ENCODE measurements around the gene F2. TPM values are rescaled to one million over a fixed set of nuclear protein-coding genes. Genes with fewer than 3 reads are reported as not detected.

The F2 gene
- total RNA-seq, 4 donors from 2014 or later: 0.41 to 0.48 TPM; not detected in 2

GRCh38 chr11:46676436-46677158 lies 42.4 kb upstream of the F2 start:
- peak overlapping the region; percentile 72 to 87 (median 84) for H3K27ac ChIP-seq
- peaks cover 21 to 31% (median 25%) of the 10 kb centered on the region in 4 donors for H3K4me1 ChIP-seq
- 79 to 87% methylated on average over 6 to 15 of the region's 15 CpGs for WGBS, 2 donors (ENCODE audit: low coverage in 1 of 2)
- H3K27me3 ChIP-seq: no peaks in the 10 kb centered on the region
- H3K36me3 ChIP-seq: peaks cover 0 to 46% (median 21%) of the 10 kb centered on the region in 4 donors
- TF ChIP-seq EP300 (IDR thresholded peaks at IDR 0.05; ENCODE audit: low read depth) (no peak), POLR2AphosphoS5 (IDR thresholded peaks at IDR 0.05) (no peak)
- DNase-seq: no peak
- no peaks in the 10 kb centered on the region for H3K9me3 ChIP-seq
- in situ Hi-C loops (cut with MboI; ENCODE audit: low pct_ligation_motif_present in 1 of 4, low pct_unique_long_range_greater_than_20kb in 1 of 4, low sequenced_read_pairs in 3 of 4): no loop called here
- intact Hi-C loops (cut with DNase I; ENCODE audit: low total_unique reads): no loop called here
- no peak overlapping the region for H3K4me3 ChIP-seq

GRCh38 chr11:46677169-46677568 lies 41.8 kb upstream of the F2 start:
- H3K27ac ChIP-seq: no peak overlapping the region
- no peaks in the 10 kb centered on the region for H3K9me3 ChIP-seq
- in situ Hi-C loops (cut with MboI; ENCODE audit: low pct_ligation_motif_present in 1 of 4, low pct_unique_long_range_greater_than_20kb in 1 of 4, low sequenced_read_pairs in 3 of 4) (no loop called here), intact Hi-C loops (cut with DNase I; ENCODE audit: low total_unique reads) (no loop called here)
- peaks cover 0 to 45% (median 21%) of the 10 kb centered on the region in 4 donors for H3K36me3 ChIP-seq
- 92% methylated on average over 8 of the region's 8 CpGs; no CpG with 5 or more reads in 1 of the 2 donors for WGBS, 2 donors (ENCODE audit: low coverage in 1 of 2)
- peaks cover 21 to 31% (median 25%) of the 10 kb centered on the region in 4 donors for H3K4me1 ChIP-seq
- H3K4me3 ChIP-seq: no peak overlapping the region
- no peak for DNase-seq
- no peaks in the 10 kb centered on the region for H3K27me3 ChIP-seq
- TF ChIP-seq POLR2A (IDR thresholded peaks at IDR 0.05): no peak
- no peak for TF ChIP-seq POLR2AphosphoS5 (IDR thresholded peaks at IDR 0.05)
- no peak for TF ChIP-seq EP300 (IDR thresholded peaks at IDR 0.05; ENCODE audit: low read depth)
- TF ChIP-seq CTCF (IDR thresholded peaks at IDR 0.05): no peak

GRCh38 chr11:46677991-46678740 lies 40.8 kb upstream of the F2 start:
- in situ Hi-C loops (cut with MboI; ENCODE audit: low pct_ligation_motif_present in 1 of 4, low pct_unique_long_range_greater_than_20kb in 1 of 4, low sequenced_read_pairs in 3 of 4): no loop called here
- DNase-seq: no peak
- peaks cover 0 to 41% (median 18%) of the 10 kb centered on the region in 4 donors for H3K36me3 ChIP-seq
- peaks cover 21 to 31% (median 25%) of the 10 kb centered on the region in 4 donors for H3K4me1 ChIP-seq
- no peaks in the 10 kb centered on the region for H3K27me3 ChIP-seq
- intact Hi-C loops (cut with DNase I; ENCODE audit: low total_unique reads): no loop called here
- 87% methylated on average over 10 of the region's 10 CpGs; no CpG with 5 or more reads in 1 of the 2 donors for WGBS, 2 donors (ENCODE audit: low coverage in 1 of 2)
- H3K4me3 ChIP-seq: no peak overlapping the region
- TF ChIP-seq EP300 (IDR thresholded peaks at IDR 0.05; ENCODE audit: low read depth) (no peak), POLR2AphosphoS5 (IDR thresholded peaks at IDR 0.05) (no peak)
- H3K9me3 ChIP-seq: no peaks in the 10 kb centered on the region
- no peak overlapping the region for H3K27ac ChIP-seq

- WGBS, 2 donors (ENCODE audit: low coverage in 1 of 2): 94% methylated on average over 9 of the region's 9 CpGs; no CpG with 5 or more reads in 1 of the 2 donors
- Histone ChIP-seq H3K4me1 (peaks cover 21 to 31% (median 25%) of the 10 kb centered on the region in 4 donors), H3K36me3 (peaks cover 0 to 41% (median 17%) of the 10 kb centered on the region in 4 donors), H3K27me3 (no peaks in the 10 kb centered on the region), H3K4me3 (no peak overlapping the region), H3K9me3 (no peaks in the 10 kb centered on the region), H3K27ac (no peak overlapping the region)
- in situ Hi-C loops (cut with MboI; ENCODE audit: low pct_ligation_motif_present in 1 of 4, low pct_unique_long_range_greater_than_20kb in 1 of 4, low sequenced_read_pairs in 3 of 4) (no loop called here), intact Hi-C loops (cut with DNase I; ENCODE audit: low total_unique reads) (no loop called here)
- TF ChIP-seq CTCF (IDR thresholded peaks at IDR 0.05): no peak
- no peak for TF ChIP-seq POLR2A (IDR thresholded peaks at IDR 0.05)
- TF ChIP-seq POLR2AphosphoS5 (IDR thresholded peaks at IDR 0.05): no peak
- no peak for TF ChIP-seq EP300 (IDR thresholded peaks at IDR 0.05; ENCODE audit: low read depth)
- DNase-seq: no peak
Observed at GRCh38 chr11:46678741-46679130, 40.3 kb upstream of the F2 start.

Measured in transverse colon (tissue), 4 donors.